ENCODE results near the gene RELL2. TPM values are rescaled to one million over a fixed set of nuclear protein-coding genes. Genes with fewer than 3 reads are reported as not detected.

RELL2 gene
- total RNA-seq, 2 donors from 2014 or later, result 3.9 to 7.2 TPM

GRCh38 chr5:141639357-141640050 is 2.7 kb downstream of the RELL2 start:
- no peak for TF ChIP-seq POLR2A (IDR thresholded peaks at IDR 0.05)
- TF ChIP-seq CTCF (IDR thresholded peaks at IDR 0.05), result no peak
- TF ChIP-seq POLR2AphosphoS5 (IDR thresholded peaks at IDR 0.05), result no peak
- peaks cover 13% of the 10 kb centered on the region for H3K4me1 ChIP-seq (replicated peaks)
- DNase-seq (ENCODE audit: low spot score), result no peak
- H3K27ac ChIP-seq, result no peak overlapping the region
- no peaks in the 10 kb centered on the region for H3K27me3 ChIP-seq (replicated peaks; ENCODE audit: insufficient read depth)
- H3K36me3 ChIP-seq, result no peaks in the 10 kb centered on the region
- intact Hi-C loops (cut with DNase I), result no loop called here
- H3K9me3 ChIP-seq, result no peaks in the 10 kb centered on the region
- H3K4me3 ChIP-seq, result no peak overlapping the region
- 93% methylated on average over 12 of the region's 12 CpGs for WGBS

DNA sequence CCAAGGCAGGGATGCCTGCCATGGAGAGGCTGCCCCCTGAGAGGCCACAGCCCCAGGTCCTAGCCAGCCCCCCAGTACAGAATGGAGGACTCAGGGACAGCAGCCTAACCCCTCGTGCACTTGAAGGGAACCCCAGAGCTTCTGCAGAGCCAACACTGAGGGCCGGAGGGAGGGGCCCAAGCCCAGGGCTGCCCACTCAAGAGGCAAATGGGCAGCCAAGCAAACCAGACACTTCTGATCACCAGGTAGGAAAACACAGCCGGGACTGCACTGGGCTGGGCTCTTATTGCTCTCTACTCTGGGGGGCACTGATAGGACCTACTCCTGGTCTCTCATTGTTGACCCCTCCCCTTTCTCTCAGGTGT is 3.2 kb downstream of the RELL2 start:
- 71% methylated on average over 3 of the region's 3 CpGs for WGBS
- DNase-seq (ENCODE audit: low spot score), result no peak
- H3K4me1 ChIP-seq (replicated peaks), result peaks cover 9% of the 10 kb centered on the region
- TF ChIP-seq POLR2A (IDR thresholded peaks at IDR 0.05), result no peak
- no peak for TF ChIP-seq POLR2AphosphoS5 (IDR thresholded peaks at IDR 0.05)
- TF ChIP-seq CTCF (IDR thresholded peaks at IDR 0.05), result no peak
- H3K9me3 ChIP-seq, result no peaks in the 10 kb centered on the region
- no peak overlapping the region for H3K4me3 ChIP-seq
- no peaks in the 10 kb centered on the region for H3K36me3 ChIP-seq
- H3K27me3 ChIP-seq (replicated peaks; ENCODE audit: insufficient read depth), result no peaks in the 10 kb centered on the region
- no peak overlapping the region for H3K27ac ChIP-seq
- intact Hi-C loops (cut with DNase I), result no loop called here

DNA sequence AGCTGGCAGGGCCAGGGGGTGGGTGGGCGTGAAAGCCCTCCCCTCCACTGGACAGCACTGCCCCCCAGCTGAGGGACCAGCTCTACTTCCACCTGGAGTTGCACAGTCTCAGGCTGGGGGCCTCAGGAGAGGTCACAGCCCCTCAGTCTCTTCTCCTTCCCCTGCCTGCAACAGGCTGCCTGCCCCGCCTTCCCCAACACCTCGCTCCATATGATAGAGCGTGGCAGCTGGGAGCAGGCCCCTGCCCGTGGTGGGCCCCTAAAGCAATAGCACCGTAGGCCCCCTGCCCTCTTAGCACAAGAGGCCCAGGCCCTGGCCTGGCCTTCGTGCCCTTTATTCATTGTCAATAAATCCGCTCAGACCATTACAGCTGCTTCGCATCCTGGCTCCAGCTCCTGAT is 3.9 kb downstream of the RELL2 start:
- Histone ChIP-seq H3K36me3 (no peaks in the 10 kb centered on the region), H3K27ac (no peak overlapping the region), H3K4me1 (replicated peaks) (peaks cover 2% of the 10 kb centered on the region), H3K9me3 (no peaks in the 10 kb centered on the region), H3K4me3 (no peak overlapping the region), H3K27me3 (replicated peaks; ENCODE audit: insufficient read depth) (no peaks in the 10 kb centered on the region)
- 86% methylated on average over 9 of the region's 9 CpGs for WGBS
- intact Hi-C loops (cut with DNase I), result no loop called here
- no peak for DNase-seq (ENCODE audit: low spot score)
- TF ChIP-seq POLR2A (IDR thresholded peaks at IDR 0.05) (no peak), CTCF (IDR thresholded peaks at IDR 0.05) (no peak), POLR2AphosphoS5 (IDR thresholded peaks at IDR 0.05) (no peak)

- Histone ChIP-seq H3K27ac (no peak overlapping the region), H3K36me3 (no peaks in the 10 kb centered on the region), H3K4me3 (no peak overlapping the region), H3K9me3 (no peaks in the 10 kb centered on the region), H3K4me1 (replicated peaks) (no peaks in the 10 kb centered on the region), H3K27me3 (replicated peaks; ENCODE audit: insufficient read depth) (no peaks in the 10 kb centered on the region)
- WGBS, result 93% methylated on average over 2 of the region's 2 CpGs
- intact Hi-C loops (cut with DNase I), result no loop called here
- TF ChIP-seq POLR2AphosphoS5 (IDR thresholded peaks at IDR 0.05) (no peak), CTCF (IDR thresholded peaks at IDR 0.05) (peak in 1 of 4 experiments; percentile 12), POLR2A (IDR thresholded peaks at IDR 0.05) (no peak)
- no peak for DNase-seq (ENCODE audit: low spot score)
Observed at GRCh38 chr5:141641634-141642267, 5.0 kb downstream of the RELL2 start.

GRCh38 chr5:141646026-141646425 is 9.2 kb downstream of the RELL2 start:
- H3K36me3 ChIP-seq, result no peaks in the 10 kb centered on the region
- H3K4me3 ChIP-seq, result no peak overlapping the region
- H3K9me3 ChIP-seq, result no peaks in the 10 kb centered on the region
- no peaks in the 10 kb centered on the region for H3K27me3 ChIP-seq (replicated peaks; ENCODE audit: insufficient read depth)
- no peak for DNase-seq (ENCODE audit: low spot score)
- H3K27ac ChIP-seq, result no peak overlapping the region
- intact Hi-C loops (cut with DNase I), result no loop called here
- peaks cover 5% of the 10 kb centered on the region for H3K4me1 ChIP-seq (replicated peaks)
- WGBS, result 90% methylated on average over 6 of the region's 6 CpGs
- no peak for TF ChIP-seq POLR2AphosphoS5 (IDR thresholded peaks at IDR 0.05)
- no peak for TF ChIP-seq CTCF (IDR thresholded peaks at IDR 0.05)
- no peak for TF ChIP-seq POLR2A (IDR thresholded peaks at IDR 0.05)

All from prostate gland (tissue), 2 donors.